ENCODE results near the gene MCF2L. TPM values are rescaled to one million over a fixed set of nuclear protein-coding genes. Genes with fewer than 3 reads are reported as not detected.
"Not testable (repeated sequence)": the region's sequence is repeated elsewhere in the genome, so short reads cannot be mapped to it uniquely, and the experiment has no call there.

MCF2L gene
- polyA plus RNA-seq, 1 donor: 29.2 TPM

- no peak for DNase-seq
Observed at GRCh38 chr13:113046883-113047244, 77.8 kb downstream of the MCF2L start.

- DNase-seq: no peak
Observed at GRCh38 chr13:113047587-113047986, 78.6 kb downstream of the MCF2L start.

GRCh38 chr13:113048766-113049165 lies 79.8 kb downstream of the MCF2L start:
- no peak for DNase-seq

DNA sequence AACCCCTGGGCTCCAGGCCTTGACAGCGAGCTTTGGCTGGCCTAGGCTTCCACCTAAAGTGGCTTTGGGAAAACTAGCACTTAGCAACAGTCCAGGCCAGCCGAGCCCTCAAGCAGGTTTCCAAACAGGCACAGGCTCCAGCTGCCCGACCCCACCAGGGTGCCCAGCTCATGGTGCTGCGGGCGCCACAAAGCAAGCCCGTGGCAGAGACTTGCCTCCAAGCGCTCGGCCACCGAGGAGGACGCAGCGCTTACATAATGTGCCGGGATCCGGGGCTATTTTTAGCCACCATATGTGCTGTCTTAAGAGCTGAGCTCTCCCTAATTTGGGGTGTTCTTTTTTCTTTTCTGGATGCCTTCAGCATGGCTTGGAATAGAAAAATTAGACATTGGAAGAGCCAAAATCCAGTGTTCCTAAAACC lies 80.5 kb downstream of the MCF2L start:
- DNase-seq: no peak

DNA sequence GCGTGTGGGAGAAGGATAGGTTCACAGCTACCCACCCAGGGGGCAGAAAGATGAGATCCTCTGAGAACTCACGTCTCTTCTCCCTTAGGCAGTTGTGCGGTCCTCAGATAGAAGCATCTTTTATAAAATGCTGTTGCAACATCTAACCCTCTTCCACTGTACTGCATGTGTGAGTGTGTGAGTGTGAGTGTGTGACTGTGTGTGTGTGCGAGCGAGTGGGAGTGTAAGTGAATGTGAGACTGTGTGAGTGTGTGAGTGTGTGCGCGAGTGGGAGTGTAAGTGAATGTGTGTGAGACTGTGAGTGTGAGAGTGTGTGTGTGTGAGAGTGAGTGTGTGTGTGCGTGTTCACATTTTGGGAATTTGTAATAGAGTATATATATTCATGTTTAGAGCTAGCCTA lies 81.0 kb downstream of the MCF2L start:
- no peak for DNase-seq

DNA sequence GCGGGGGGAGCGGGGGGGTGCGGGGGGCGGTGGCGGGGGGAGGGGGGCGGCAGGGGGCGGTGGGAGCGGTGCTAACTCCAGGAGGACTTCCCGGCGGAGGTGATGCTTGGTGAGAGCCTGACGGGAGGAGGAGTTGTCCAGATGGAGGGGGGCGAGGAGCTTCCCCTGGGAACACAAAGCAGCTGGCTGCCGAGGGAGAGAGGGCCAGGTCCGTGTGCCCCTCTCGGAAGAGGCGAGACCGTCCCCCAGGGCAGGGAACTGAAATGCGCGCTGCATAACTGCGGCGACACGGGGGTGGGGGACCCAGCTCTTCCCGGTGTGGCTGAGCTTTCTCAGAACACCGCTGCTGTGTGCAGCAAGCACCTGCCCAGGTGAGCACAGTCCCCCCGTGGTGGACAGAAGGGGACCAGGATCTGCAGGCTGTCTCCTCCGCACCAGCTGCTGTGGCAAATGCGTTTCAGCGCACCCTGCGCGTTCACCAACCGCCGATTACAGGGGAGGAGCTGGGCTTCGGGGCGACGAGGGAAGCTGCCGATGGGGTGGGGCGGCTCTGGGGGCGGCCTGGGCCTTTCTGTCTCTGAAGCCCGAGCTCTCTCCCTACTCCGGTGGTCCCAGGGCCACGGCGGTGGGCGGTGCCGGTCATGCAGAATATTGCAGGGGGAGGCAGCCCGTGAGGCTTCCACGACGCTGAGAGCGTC lies 81.9 kb downstream of the MCF2L start:
- no peak for DNase-seq

DNA sequence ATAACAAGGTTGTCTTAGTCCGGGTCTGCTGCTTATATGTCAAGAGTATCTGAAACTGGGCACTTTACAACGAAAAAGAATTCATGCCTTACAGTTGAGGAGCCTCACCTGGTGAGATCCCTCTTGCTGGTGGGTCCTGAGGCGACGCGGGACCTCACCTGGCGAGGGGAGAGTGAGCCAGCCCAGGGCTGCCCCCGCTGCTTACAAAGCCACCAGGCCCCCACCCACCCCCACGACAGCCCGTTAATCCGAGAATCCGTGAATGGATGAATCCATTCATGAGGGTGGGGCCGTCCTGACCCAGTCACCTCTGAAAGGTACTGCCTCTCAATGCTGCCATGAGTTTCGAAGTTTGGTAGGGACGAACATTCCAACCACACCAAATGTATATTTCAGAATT lies 82.6 kb downstream of the MCF2L start:
- no peak for DNase-seq

DNA sequence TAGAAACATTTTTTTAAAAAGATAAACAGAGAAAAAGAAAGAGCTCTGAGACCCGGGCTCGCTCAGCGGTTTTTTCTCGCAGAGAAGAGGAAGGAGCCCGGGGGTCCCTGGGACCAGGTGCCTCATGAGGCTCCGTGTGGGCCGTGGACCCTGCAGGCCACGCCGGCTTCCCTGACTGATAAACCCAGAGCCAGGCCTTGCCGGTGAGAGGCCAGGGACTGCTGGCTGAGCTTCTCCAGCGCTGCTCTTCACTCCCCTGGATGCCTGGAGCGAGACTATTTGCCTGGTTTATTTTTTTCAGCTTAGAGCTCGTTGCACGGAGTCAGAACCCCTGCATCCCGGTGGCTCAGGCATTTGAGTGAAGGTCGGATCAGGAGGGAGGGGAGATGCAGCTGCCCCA lies 83.2 kb downstream of the MCF2L start:
- DNase-seq: no peak

DNA sequence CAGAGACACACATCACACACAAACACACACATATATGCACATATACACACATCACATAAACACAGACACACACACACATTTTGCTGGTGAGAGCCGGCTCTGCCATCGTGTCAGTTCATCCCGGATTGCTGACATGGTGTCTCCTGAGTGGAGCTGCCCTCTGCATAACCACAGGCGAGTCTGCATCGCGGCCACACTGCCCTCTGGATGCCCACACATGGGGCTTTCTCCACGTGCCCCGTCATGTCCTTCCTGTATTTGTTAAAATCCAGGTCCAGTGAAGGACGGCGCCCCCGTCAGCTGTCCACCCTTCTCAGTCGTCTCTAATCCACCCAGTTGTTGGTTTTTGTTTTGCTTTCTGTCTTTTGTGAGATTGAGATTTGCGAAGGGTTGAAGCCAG lies 84.0 kb downstream of the MCF2L start:
- no peak for DNase-seq

DNA sequence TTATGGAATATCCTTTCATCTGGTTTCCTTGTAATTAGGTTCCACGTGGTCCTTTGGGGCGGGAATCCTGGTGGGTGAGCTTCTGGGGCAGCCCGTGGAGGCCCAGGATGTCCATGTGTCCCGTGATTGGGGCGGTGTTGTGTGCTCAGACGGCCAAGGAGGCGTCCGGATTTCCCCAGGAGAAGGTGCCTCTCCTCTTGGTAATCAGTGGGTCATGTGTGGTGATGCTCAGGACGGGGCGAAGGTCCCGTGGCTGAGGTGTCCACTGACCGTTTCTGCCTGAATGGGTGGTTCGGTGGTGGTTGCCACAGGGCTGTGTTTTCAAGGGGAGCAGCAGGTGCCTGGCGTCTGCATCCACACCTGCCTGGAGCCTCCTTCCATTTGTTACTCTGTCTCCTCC lies 84.4 kb downstream of the MCF2L start:
- DNase-seq: no peak

GRCh38 chr13:113053801-113054604 lies 85.0 kb downstream of the MCF2L start:
- no peak for DNase-seq

DNA sequence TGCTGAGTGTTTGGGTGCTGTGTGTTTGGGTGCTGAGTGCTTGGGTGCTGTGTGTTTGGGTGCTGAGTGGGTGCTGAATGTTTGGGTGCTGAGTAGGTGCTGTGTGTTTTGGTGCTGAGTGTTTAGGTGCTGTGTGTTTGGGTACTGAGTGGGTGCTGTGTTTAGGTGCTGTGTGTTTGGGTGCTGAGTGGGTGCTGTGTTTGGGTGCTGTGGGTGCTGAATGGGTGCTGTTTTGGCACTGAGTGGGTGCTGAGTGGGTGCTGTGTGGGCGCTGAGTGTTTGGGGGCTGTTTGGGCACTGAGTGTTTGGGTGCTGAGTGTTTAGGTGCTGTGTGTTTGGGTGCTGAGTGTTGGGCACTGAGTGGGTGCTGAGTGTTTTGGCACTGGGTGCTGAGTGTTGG lies 88.1 kb downstream of the MCF2L start:
- no peak for DNase-seq

GRCh38 chr13:113057559-113057958 lies 88.5 kb downstream of the MCF2L start:
- DNase-seq: not testable (repeated sequence)

DNA sequence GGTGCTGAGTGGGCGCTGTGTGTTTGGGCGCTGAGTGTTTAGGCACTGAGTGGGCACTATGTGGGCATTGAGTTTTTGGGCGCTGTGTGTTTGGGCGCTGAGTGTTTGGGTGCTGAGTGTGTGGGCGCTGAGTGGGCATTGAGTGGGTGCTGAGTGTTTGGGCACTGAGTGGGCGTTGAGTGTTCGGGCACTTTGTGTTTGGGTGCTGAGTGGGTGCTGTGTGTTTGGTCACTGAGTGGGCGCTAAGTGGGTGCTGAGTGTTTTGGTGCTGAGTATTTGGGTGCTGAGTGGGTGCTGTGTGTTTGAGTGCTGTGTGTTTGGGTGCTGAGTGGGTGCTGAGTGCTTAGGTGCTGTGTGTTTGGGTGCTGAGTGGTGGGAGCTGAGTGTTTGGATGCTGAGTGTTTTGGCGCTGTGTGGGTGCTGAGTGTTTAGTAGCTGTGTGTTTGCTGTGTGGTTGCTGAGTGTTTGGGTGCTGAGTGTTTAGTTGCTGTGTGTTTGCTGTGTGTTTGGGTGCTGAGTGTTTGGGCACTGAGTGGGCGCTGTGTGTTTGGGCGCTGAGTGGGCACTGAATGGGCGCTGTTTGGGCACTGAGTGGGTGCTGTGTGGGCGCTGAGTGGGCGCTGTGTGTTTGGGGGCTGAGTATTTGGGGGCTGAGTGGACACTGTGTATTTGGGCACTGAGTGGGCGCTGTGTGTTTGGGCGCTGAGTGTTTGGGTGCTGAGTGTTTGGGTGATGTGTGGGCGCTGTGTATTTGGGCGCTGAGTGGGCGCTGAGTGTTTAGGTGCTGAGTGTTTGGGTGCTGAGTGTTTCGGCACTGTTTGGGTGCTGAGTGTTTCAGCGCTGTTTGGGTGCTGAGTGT lies 89.3 kb downstream of the MCF2L start:
- DNase-seq: no peak

DNA sequence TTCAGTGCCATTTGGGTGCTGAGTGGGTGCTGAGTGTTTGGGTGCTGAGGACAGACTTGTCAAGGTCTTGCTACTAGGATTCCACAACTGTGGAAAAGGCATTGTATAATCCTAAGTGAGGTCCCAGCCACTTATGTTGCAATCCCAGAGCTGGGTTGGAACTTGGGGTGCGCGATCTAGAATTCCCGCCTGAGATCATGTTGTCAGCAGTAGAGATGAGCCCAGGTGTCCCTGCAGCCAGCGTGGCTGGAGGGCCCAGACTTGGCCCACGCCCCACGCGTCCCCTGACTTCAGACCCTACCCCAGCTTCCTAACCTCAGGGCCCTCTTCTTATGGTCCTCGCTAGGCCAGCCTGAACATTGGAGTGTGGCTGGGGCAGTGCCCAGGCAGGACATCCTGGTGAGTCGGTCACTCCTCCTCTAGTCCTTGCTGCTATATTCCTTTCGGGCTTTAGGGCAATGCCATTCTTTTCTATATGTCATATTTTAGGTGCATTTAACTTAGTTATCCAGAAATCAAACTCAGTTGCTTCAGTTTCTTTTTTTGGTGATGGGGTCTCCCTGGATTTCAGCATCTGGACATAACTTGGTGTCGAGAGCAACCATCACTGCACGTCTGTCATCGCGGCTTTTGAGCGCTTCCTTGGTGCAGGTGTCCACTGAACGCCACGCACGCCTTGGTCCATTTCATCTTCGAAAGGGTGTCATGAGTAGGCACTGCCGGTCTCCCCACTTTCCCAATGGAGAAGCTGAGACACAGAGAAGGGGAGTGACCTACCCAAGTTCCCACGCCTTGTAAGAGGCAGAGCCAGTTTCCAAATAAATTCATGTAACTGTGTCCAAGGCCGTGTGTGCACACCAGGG lies 90.2 kb downstream of the MCF2L start:
- no peak for DNase-seq

DNA sequence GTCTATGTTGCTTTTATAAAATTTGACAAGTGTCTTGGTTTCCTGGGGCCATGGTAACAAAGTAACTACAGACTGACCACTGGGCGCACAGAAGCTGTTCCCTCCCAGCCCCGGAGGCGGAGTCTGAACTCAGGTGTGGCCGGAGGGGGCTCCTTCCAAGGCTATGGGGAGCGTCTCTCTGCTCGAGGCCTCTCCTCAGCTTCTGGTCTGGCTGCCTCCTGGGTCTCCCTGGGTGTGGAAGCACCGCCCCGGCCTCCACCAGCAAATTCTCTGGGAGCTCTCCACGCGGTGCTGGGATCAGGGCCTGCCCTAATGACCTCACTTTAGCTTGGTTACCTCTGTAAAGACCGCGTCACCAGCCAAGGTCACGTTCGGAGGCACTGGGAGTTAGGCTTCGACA lies 90.9 kb downstream of the MCF2L start:
- DNase-seq: no peak

- DNase-seq: no peak
Observed at GRCh38 chr13:113060557-113061270, 91.7 kb downstream of the MCF2L start.

DNA sequence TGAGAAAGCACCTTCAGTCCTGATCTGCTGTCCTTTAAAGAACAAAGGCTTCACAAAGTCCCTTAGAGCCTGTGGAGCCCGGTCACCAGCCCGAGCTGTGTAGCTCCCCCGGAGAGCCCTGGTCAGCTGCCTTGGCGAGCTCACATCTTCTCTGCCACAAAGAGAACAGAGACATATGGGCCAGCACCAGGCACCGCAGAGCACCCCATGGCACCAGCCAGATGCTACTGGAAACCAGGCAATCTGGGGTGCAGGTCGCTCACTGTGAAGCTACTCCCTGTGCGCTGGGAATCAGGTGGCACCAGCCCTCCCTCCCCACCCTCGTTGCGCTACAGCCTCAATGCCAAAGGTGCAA lies 92.2 kb downstream of the MCF2L start:
- DNase-seq: no peak

DNA sequence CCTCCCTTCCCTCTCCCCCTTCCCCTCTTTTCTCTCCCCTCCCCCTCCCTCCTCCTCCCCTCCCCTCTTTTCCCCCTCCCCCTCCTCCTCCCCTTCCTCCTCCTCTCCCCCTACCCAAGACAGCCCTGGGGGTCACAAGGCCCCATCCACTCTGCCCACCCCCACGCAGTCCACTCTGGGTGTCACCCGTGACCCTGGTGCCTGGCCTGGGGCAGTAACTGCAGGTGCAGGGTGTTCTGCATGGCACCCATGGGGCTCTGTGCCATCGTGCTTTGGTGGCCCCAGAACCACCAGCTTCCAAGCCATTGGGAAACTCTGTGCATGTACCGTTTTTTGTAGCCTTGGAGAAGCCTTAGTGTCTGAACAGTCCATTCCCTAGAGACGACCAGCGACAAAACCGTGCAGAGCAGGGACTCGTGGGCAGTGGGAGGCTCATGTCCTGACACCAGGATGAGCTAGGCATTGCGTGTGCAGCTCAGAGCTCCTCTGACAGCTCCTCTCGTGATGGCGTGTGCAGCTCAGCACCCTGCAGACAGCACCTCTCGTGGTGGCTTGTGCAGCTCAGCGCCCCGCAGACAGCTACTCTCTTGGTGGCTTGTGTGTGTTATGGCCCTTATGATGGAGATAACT lies 92.9 kb downstream of the MCF2L start:
- no peak for DNase-seq

DNA sequence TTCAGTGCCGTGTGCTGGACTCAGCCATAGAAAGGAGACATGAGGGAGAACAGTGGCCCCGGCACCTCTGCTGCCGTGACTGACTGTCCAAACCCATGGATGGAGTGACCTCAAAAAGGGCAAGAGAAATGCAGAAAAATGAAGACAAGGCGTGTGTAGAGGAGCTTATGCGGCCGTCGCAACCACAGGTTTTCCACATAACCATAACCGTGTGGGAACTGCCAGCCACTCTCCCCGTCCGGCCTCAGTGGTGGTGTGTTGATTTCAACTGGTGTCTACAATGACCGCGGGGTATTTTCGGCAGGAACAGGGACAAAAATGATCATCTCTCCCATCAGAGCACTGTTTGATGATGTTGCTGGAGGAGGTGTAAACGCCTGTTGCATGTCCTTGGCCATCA lies 93.7 kb downstream of the MCF2L start:
- no peak for DNase-seq

- no peak for DNase-seq
Observed at GRCh38 chr13:113063091-113063491, 94.1 kb downstream of the MCF2L start.
